IPS-NIHi7 (cell line): ENCODE data around the gene CMPK2.
A peak's percentile ranks its signal among the peaks of the same experiment; 100 is the strongest.

Experiments
- DNase-seq: peaks from one replicate; pipeline ENCODE4 v3.0.0; 2012; ENCODE audit warnings: mixed read lengths; ENCODE audit errors: extremely low spot score

Gene CMPK2

GRCh38 chr2:6810961-6811360 lies 54.7 kb downstream of the CMPK2 start:
- no peak for DNase-seq

- DNase-seq = no peak
These were observed 57.3 kb downstream of the CMPK2 start for GRCh38 chr2:6808426-6808825.

- peak; percentile 47 for DNase-seq
These were observed 59.1 kb downstream of the CMPK2 start for GRCh38 chr2:6806604-6807003.

- DNase-seq = no peak
These were observed 65.2 kb downstream of the CMPK2 start for GRCh38 chr2:6800553-6800952.
